ENCODE measurements around the gene CCDC28A. TPM values are rescaled to one million over a fixed set of nuclear protein-coding genes. Genes with fewer than 3 reads are reported as not detected.
A peak's percentile ranks its signal among the peaks of the same experiment; 100 is the strongest.

CCDC28A gene
- total RNA-seq, 1 experiment from 2014 or later = 9.8 TPM

GRCh38 chr6:138815221-138815620, 41.7 kb downstream of the CCDC28A start:
- BruUV-seq (replicated peaks) = no TSS peak
- H3K27me3 ChIP-seq (replicated peaks; ENCODE audit: insufficient read depth, low read depth, low read length, poor library complexity) = no peaks in the 10 kb centered on the region
- no peak for DNase-seq (ENCODE audit: low spot score)
- POLR2A ChIA-PET (ENCODE audit: low non-redundant PET) = interaction anchor here (0.6 kb wide), 1 partner anchor 551 kb away, joined by 3 read pairs; no protein-coding TSS in a partner anchor
- H3K4me3 ChIP-seq (ENCODE audit: low read depth, low read length, poor library complexity, severe bottlenecking) = no peak overlapping the region
- H3K27ac ChIP-seq (ENCODE audit: low read depth, low read length, poor library complexity, severe bottlenecking) = no peak overlapping the region
- intact Hi-C loops (cut with micrococcal nuclease; ENCODE audit: unreplicated experiment) = loop anchor here (2.0 kb wide), 1 partner anchor 294 kb away; no protein-coding TSS in a partner anchor
- H3K4me1 ChIP-seq (ENCODE audit: insufficient read depth, low read length, poor library complexity, severe bottlenecking) = no peaks in the 10 kb centered on the region
- no peaks in the 10 kb centered on the region for H3K36me3 ChIP-seq (ENCODE audit: insufficient read depth, low read length, poor library complexity, severe bottlenecking)
- no peaks in the 10 kb centered on the region for H3K9me3 ChIP-seq (ENCODE audit: low read depth, low read length, poor library complexity, severe bottlenecking)
- no peak for TF ChIP-seq CTCF (conservative IDR thresholded peaks at IDR 0.05; ENCODE audit: low read depth, low read length)
- CTCF ChIA-PET = interaction anchor here (0.8 to 1.3 kb wide), 3 partner anchors 176 to 549 kb away, joined by 3 to 7 read pairs (median 4); no protein-coding TSS in a partner anchor

GRCh38 chr6:138815797-138816528, 42.4 kb downstream of the CCDC28A start:
- Histone ChIP-seq H3K27ac (ENCODE audit: low read depth, low read length, poor library complexity, severe bottlenecking) (no peak overlapping the region), H3K4me3 (ENCODE audit: low read depth, low read length, poor library complexity, severe bottlenecking) (no peak overlapping the region), H3K27me3 (replicated peaks; ENCODE audit: insufficient read depth, low read depth, low read length, poor library complexity) (no peaks in the 10 kb centered on the region), H3K4me1 (ENCODE audit: insufficient read depth, low read length, poor library complexity, severe bottlenecking) (no peaks in the 10 kb centered on the region), H3K36me3 (ENCODE audit: insufficient read depth, low read length, poor library complexity, severe bottlenecking) (no peaks in the 10 kb centered on the region), H3K9me3 (ENCODE audit: low read depth, low read length, poor library complexity, severe bottlenecking) (no peaks in the 10 kb centered on the region)
- POLR2A ChIA-PET (ENCODE audit: low non-redundant PET) = interaction anchor here (0.6 to 0.7 kb wide), 2 partner anchors 171 to 550 kb away, joined by 3 to 4 read pairs; no protein-coding TSS in a partner anchor
- CTCF ChIA-PET = interaction anchor here (0.6 to 1.3 kb wide), 5 partner anchors 42 to 642 kb away, joined by 3 to 7 read pairs (median 4); partner anchors contain the start of gene CCDC28A
- TF ChIP-seq CTCF (conservative IDR thresholded peaks at IDR 0.05; ENCODE audit: low read depth, low read length) (peak; percentile 71), EZH2 (IDR thresholded peaks at IDR 0.05; ENCODE audit: borderline replicate concordance, low read depth, low read length, poor library complexity, severe bottlenecking) (no peak)
- no TSS peak for BruUV-seq (replicated peaks)
- intact Hi-C loops (cut with micrococcal nuclease; ENCODE audit: unreplicated experiment) = loop anchor here (1.0 to 2.0 kb wide), 3 partner anchors 172 to 548 kb away; partner anchors contain the start of gene REPS1
- peak; percentile 74 for DNase-seq (ENCODE audit: low spot score)

- Histone ChIP-seq H3K27ac (ENCODE audit: low read depth, low read length, poor library complexity, severe bottlenecking) (no peak overlapping the region), H3K36me3 (ENCODE audit: insufficient read depth, low read length, poor library complexity, severe bottlenecking) (no peaks in the 10 kb centered on the region), H3K4me3 (ENCODE audit: low read depth, low read length, poor library complexity, severe bottlenecking) (no peak overlapping the region), H3K4me1 (ENCODE audit: insufficient read depth, low read length, poor library complexity, severe bottlenecking) (no peaks in the 10 kb centered on the region), H3K9me3 (ENCODE audit: low read depth, low read length, poor library complexity, severe bottlenecking) (no peaks in the 10 kb centered on the region), H3K27me3 (replicated peaks; ENCODE audit: insufficient read depth, low read depth, low read length, poor library complexity) (no peaks in the 10 kb centered on the region)
- BruUV-seq (replicated peaks) = no TSS peak
- CTCF ChIA-PET = no interaction called here
- POLR2A ChIA-PET (ENCODE audit: low non-redundant PET) = no interaction called here
- DNase-seq (ENCODE audit: low spot score) = no peak
- intact Hi-C loops (cut with micrococcal nuclease; ENCODE audit: unreplicated experiment) = no loop called here
- TF ChIP-seq CTCF (conservative IDR thresholded peaks at IDR 0.05; ENCODE audit: low read depth, low read length) (no peak), EZH2 (IDR thresholded peaks at IDR 0.05; ENCODE audit: borderline replicate concordance, low read depth, low read length, poor library complexity, severe bottlenecking) (no peak)
These were observed 44.2 kb downstream of the CCDC28A start for GRCh38 chr6:138817799-138818198.
